HUDEP-2 (cell line): ENCODE results near the gene KRT7.

Experiments
- DNase-seq, 76 experiments: peaks; one replicate each; lab custom pipeline; 2025; ENCODE audit not compliant: unreplicated experiment in 76 of 76; lab: John Stamatoyannopoulos, UW

The KRT7 gene

DNA sequence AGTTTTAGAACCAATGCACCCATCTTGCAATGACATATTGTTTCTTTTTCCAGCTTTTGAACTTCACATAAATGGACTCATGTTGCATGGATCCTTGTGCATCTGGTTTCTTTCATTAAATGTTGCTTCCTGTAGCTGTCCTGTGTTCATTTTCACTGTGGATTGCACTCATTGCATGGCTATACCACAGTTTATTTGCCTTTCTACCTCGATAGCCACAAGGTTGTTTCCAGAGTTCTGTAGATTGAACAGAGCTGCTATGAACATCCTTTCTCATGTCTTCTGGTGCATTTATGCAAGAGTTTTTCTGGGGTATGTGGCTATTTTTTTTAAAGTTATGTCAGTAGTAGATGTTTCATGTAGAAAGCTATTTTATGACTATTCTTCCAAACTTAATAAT is 61.8 kb downstream of the KRT7 start:
- DNase-seq = no peak

DNA sequence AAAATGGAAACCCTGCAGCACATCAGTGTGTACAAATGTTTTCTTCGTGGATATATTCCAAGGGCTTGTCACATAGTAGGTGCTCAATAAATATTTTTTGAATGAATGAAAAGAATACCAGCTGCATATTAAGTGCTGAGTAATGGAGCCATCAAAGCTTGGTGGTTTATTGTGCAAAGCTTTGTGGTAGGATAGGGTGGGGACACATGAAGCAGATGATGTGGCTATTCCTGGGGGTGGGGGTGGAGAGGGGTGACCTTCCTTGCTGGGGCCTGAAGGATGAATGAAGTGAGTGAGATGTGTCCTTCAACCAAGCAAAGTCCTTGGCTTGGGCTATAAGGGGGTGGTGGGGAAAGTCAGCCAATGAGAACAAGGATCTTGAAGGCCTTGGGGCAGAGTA is 62.6 kb downstream of the KRT7 start:
- no peak for DNase-seq

DNA sequence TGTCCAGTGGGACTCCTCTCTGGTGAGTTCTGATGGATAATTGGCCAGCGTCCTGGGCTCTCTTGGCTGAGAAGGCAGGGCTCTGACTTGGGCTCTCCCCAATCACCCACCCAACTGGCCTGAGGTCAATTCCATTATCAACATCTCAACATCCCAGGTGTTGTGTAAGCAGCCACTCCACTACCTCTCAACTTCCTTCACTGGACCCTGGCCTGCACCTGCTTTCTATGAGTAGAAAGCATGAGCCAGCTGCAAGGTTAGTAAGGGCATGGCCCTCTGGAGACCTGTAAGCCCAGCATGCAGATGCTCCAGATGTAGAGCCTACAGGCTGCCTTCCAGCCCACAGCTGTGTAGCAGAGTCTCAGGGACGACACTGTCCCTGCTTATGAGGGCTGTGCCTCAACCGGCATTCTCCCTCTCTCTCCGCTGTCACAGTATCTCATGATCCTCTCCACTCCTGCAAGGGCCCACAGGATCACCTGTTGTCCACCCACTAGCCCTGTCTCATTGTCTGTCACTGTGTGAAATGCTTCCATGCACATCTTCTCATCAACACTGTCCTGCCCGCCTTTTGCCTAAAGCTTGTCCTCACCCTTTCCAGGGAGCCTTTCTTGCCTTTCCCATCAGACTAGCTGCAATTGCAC is 63.7 kb downstream of the KRT7 start:
- no peak for DNase-seq
